HG03575 (cell line): ENCODE results near the gene NRSN1.

Experiments
- ATAC-seq: cut with Tn5 transposase; IDR thresholded peaks from one replicate; pipeline ENCODE4 v1.9.1; 2021; ENCODE audit not compliant: unreplicated experiment, insufficient number of reproducible peaks, low FRiP score; ENCODE audit errors: extremely low read depth

Gene NRSN1

DNA sequence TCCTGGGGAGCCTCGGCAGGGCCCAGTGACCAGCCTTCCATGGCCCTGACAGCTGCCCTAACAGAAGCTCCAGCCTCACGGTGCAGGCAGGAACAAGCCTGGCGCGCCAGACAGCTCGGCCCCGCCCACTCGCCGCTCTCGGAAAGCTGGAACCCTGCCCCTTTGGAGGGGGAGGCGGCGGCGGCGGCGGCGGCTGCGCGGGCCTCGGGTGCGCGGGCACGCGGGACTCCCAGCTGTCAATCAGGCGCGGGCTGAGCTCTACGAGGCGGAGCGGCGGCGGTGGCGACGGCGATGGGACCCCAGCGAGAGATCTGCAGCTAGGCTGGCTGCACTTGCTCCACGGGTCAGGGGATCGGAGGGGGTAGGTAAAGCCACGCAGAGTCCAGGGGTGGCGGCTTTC lies at the start of gene NRSN1:
TSS of gene NRSN1 (plus strand) at position 236 of the 400 bp plus-strand sequence. CDS start 8,113 bp downstream, outside the sequence.
- ATAC-seq = no peak

GRCh38 chr6:24078200-24078599 lies 47.8 kb upstream of the NRSN1 start:
- no peak for ATAC-seq

GRCh38 chr6:24079076-24079475 lies 46.9 kb upstream of the NRSN1 start:
- ATAC-seq = no peak

- ATAC-seq = no peak
These were observed 45.3 kb upstream of the NRSN1 start for GRCh38 chr6:24080711-24081110.

DNA sequence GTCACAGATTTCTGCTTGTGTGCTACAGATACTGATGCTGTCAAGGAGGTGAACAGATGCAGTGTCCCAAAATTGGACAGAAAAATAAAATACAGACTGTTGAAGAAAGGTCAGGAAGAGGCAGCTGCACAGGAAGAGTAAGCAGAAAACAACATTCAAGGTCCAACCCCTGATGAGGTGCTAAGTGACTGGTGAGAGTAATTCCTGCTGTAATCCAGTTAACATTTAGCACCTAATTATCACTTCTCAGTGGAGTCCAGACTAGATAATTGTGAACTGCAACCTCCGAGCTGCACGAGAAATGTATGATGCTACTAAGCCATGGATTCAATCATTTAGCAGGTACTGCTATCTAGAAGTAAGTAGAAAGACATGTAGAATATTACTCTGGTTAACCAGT lies 36.3 kb upstream of the NRSN1 start:
- ATAC-seq = no peak

GRCh38 chr6:24092407-24092806 lies 33.6 kb upstream of the NRSN1 start:
- no peak for ATAC-seq

DNA sequence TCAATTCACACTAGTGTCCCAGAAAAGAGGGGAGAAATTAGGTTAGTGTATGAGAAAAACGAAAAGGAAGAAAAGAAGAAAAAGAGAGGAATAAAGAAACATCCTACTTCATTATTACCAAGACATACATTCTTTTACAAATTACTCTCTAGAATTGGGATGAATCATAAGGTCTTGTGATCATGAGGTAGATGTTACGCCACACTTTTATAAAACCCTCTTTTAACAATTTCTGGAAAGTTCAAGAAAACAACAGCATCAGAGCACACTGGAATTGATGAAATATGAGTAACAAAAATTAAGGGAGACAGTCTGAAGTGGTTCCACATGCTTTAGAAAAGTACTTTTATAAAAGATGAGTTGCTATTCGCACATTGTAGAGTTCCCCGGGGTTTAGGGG lies 32.6 kb upstream of the NRSN1 start:
- ATAC-seq = no peak

DNA sequence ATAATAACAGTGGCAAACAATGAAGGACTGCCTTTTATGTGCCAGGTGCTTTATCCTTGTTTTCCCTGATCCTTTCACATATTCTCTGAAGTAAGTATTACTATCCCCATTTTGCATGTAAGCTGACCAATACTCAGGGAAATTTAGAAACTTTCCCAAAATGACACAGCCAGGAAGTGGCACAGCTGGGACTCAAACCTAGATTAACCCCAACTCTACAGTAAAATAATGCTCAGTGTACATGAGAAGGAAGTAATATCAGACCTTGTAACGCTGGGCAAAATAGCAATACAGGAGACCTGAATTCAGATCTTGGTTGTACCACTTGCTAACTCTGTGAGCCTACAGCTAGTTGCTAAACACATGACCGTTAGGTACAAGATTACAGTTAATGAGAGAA lies 26.8 kb upstream of the NRSN1 start:
- no peak for ATAC-seq

GRCh38 chr6:24100024-24100769 lies 25.8 kb upstream of the NRSN1 start:
- ATAC-seq = no peak

- no peak for ATAC-seq
These were observed 25.3 kb upstream of the NRSN1 start for GRCh38 chr6:24100770-24101155.

GRCh38 chr6:24105191-24105590 lies 20.8 kb upstream of the NRSN1 start:
- ATAC-seq = no peak

DNA sequence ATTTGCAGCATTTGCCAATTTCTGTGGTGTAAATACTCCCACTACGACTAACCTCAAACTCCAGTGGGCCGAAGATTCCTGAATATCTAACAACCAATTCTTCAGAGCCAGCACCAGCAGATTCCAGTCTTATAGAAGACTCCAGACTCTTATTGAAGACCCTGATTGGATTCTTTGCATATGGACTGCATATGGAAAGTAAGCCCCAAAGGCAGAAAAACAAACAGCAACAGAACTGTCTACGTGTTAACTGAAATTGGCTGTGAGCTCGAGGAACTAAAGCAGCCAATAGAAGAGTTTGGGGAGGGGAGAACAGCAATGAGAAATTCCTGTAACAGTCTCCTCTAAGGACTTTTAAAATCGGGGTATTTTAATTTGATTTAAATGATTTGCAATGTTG lies 19.7 kb upstream of the NRSN1 start:
- no peak for ATAC-seq

DNA sequence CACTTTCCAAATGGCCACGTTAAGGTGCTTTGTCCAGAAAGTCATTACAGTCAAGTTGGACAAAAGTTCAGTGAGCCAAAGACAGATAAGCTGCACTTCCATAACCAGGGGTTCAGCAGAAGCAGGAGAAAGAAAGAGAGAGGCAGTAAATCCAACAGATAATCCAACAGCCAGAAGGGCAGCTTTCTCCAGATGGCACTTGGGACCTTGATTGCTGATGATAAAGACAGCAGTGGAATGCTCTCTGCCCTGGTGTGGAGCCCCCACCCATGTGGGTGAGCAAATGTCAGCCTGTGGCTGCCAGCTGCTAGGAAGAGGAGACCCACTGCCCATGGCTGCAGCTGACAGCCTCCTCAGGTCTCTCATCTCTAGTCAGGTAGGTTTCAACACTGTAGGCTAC lies 18.7 kb upstream of the NRSN1 start:
- ATAC-seq = no peak

DNA sequence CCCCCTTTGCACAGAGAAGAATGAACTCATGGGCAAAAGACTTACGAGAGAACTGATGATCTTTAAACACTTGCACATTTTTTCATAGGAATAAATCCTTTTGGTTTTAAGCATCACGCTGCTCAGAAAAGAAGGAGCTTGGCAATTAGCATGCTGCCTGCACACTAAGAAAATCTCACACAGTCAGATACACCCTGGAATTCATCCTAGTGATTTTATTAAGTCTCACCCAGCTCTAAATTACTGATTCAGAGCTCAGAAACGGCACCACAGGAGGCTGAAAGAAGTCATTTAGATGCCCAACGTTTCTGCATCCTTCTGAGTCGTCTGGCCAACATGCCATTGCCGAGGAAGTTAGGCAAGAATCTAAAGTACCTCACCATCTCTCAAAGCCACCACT lies 18.0 kb upstream of the NRSN1 start:
- no peak for ATAC-seq

DNA sequence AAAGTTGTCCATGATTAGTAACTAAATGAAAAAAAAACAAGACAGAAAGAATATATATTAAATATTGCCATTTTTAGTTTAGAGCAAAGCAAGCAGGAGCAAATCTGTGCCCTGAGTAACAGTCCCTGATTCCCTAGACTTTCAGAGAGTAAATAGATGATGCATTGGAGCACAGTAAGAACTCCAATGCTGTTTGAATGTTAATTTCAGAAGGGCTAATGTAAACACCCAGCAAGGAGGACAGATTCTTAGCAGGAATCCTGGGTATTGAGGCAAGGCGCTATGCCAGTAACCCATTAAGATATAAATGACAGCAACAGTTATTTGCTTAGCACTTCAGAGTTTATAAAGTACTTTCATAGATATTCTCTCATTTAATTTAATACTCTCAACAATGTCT lies 15.6 kb upstream of the NRSN1 start:
- ATAC-seq = no peak

- ATAC-seq = no peak
These were observed 12.1 kb upstream of the NRSN1 start for GRCh38 chr6:24113891-24114290.

DNA sequence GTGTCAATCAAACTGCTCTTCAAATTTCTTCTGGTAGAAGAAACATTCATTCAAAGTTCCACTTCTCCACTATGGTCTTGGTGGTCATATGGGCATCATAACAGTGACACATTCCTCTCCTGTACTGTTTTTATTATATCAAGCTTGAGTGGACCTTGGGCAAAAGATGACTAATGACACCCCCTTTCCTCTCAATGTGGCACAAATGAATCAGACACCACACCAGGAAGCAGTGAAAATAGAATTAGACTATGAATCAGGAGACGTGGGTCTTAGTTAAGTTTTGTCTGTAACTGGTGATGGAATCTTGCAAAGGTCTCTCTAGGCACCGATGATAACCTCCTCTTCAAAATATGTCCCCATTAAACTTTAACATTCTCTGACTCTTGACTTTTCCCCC lies 9.0 kb upstream of the NRSN1 start:
- ATAC-seq = no peak

DNA sequence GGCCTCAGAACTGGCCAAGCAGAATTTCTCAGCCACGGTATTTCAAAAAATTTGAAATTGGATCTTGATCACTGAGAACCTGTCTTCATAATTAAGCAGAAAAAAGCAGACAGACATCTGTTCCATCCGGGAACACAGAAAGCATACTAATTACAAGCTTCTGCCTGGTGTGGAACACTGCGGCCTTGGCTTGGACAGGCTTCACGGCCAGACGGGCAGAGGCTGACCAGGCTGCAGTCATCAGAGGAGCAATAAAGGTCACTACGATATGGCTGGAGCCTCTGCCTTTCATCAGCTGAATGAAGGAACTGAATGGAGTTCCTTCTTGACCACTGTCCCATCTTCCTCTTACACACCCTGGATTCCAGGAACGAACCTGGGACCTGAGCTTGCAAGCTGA lies 3.9 kb upstream of the NRSN1 start:
- no peak for ATAC-seq

- no peak for ATAC-seq
These were observed 674 bp downstream of the NRSN1 start for GRCh38 chr6:24126586-24127192.

DNA sequence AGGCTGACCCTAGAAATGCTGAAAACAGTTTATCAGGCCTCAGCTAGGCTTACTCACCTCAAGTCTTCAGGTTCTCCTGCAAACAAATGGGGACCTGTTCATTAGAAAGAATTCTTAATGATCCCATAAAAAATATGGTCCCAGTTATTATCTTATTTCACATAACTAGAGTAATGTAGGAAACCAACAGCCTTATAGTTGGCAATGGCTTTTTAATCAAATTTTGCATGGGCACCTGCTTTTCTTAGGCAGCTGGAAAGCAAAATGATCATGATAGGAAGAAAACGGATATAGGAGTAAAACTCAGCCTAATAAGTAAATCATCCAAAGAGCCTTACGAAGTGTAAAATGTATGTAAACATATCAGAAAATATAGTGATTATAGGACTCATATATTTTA lies 1.3 kb downstream of the NRSN1 start:
- ATAC-seq = no peak

- ATAC-seq = no peak
These were observed 5.7 kb downstream of the NRSN1 start for GRCh38 chr6:24131751-24132150.
